Activated T-cell treated with anti-CD3 and anti-CD28 coated beads for 1 hour (primary cell): ENCODE measurements around the gene PCMTD2.
A peak's percentile ranks its signal among the peaks of the same experiment; 100 is the strongest.
"Not testable (repeated sequence)": the region's sequence is repeated elsewhere in the genome, so short reads cannot be mapped to it uniquely, and the experiment has no call there.

Source experiments
- DNase-seq: peaks from one replicate; pipeline ENCODE4 v3.0.0-alpha.2; 2020; ENCODE audit warnings: low read depth

PCMTD2 gene

DNA sequence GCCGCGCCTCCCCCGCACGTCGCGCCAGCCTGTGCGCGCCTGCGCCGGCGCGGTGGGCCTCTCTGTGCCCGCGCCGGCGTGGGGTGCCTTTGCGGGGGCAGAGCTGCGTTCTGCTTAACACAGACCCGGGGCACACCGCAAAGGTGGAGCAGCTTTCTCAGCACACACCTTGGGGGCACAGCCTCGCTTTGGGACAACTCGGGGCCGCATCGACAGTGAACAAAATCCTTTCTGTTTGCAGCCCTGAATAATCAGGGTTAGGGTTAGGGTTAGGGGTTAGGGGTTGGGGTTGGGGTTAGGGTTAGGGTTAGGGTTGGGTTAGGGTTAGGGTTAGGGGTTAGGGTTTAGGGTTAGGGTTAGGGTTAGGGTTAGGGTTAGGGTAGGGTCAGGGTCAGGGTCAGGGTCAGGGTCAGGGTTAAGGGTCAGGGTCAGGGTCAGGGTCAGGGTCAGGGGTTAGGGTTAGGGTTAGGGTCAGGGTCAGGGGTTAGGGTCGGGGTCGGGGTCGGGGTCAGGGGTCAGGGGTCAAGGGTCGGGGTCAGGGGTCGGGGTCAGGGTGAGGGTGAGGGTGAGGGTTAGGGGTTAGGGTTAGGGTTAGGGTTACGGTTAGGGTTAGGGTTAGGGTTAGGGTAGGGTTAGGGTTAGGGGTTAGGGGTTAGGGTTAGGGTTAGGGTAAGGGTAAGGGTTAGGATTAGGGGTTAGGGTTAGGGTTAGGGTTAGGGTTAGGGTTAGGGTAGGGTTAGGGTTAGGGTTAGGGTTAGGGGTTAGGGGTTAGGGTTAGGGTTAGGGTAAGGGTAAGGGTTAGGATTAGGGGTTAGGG lies 31.1 kb downstream of the PCMTD2 start:
- not testable (repeated sequence) for DNase-seq

DNA sequence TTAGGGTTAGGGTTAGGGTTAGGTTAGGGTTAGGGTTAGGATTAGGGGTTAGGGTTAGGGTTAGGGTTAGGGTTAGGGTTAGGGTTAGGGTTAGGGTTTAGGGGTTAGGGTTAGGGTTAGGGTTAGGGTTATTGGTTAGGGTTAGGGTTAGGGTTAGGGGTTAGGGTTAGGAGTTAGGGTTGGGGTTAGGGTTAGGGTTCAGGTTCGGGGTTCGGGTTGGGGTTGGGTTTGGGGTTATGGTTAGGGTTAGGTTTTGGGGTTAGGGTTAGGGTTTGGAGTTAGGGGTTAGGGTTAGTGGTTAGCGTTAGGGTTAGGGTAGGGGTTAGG lies 31.7 kb downstream of the PCMTD2 start:
- DNase-seq, result not testable (repeated sequence)

DNA sequence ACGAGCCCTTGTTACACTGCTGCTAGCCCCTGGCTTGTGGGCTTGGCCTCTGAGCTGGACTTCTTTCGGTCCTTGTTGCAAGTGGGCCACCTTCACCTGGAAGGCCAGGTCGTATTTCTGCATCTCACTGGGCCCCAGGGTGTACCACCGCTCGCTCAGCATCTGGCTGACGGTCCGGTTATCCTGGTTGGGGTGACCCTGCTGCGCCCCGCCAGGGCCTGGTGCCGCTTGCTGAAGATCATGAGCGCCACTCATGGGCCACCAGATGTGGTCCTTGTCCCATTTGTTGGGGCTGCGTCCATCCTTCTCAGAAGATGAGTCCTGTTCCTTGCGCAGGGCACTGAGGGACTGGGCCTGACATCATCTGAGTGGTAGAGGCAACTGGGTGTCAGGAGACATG lies 36.6 kb downstream of the PCMTD2 start:
- not testable (repeated sequence) for DNase-seq

DNA sequence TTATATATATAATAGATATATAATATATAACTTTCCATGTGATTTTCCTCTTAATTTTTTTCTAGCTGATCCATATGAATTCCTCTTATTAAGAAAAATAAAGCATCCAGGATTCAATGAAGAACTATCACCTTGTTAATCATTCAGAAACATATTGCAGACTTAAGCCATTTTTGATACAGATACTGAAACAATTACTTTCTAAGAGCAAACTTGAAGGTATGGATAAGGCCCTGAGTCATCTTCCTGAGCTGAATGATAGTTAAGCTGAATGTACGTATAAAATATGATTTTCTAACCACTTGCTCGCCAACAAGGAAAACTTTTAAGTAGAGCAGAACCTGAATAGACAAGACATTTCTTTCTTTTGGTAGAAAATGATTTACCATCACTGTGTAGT lies 47.5 kb downstream of the PCMTD2 start:
- not testable (repeated sequence) for DNase-seq

- not testable (repeated sequence) for DNase-seq
Measured at GRCh38 chr20:64313761-64314160, 58.2 kb downstream of the PCMTD2 start.

DNA sequence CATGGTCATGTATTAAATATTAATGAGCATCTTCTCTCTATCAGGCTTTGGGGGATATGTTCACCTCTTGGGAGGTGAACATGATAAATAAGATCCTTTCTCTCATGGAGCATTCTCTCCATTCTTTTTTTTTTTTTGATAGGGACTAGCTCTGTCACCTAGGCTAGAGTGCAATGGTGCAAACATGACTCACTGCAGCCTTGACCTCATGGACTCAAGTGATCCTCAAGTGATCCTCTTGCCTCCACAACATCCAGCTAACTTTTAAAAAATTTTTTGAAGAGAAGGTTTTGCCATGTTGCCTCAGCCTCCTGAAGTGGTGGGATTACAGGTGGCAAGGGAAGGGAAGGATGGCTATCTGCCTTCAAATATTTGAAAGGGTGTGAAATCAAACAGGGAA lies 59.8 kb downstream of the PCMTD2 start:
- not testable (repeated sequence) for DNase-seq

GRCh38 chr20:64315884-64316283 lies 60.3 kb downstream of the PCMTD2 start:
- DNase-seq, result not testable (repeated sequence)

GRCh38 chr20:64316415-64317083 lies 61.0 kb downstream of the PCMTD2 start:
- peak; percentile 5 for DNase-seq

DNA sequence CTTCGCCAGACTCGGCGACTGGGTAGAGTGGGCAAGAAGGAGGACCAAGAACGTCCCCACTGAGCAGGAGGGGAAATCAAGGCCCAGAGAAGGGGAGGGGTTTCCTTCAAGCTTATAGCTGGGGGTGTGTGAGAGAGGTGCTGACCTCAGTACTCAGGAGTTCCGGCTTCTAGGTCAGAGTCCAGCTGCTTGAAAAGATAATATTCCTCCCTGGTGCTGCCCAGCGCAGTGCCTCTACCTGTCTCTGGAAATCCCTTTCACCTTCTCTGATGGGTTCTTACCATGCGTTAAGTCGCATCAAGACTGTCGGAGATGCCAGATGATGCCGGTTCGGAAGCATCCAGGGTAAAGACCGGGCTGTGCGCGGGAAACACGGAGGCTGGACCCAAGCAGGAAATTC lies 61.8 kb downstream of the PCMTD2 start:
- not testable (repeated sequence) for DNase-seq

DNA sequence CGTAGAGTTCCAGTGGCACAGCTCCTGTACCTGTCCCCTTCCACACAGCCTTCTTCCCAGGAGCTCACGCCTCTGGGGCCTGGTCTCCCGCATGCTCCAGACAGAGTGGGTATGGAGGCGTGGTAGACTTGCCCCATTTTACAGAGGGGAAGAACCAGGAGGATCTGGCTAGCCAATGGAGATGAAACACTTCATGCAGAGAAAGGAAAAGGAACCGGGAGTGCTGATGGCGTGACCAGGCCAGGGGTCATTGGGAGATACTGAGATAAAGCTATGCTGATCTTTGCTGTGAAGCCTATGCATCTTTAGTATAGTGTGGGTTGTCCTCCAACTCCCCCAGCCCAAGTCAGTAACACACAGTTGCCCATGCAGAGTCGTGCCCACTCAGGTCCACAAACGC lies 62.5 kb downstream of the PCMTD2 start:
- DNase-seq, result not testable (repeated sequence)

GRCh38 chr20:64322031-64322789 lies 66.7 kb downstream of the PCMTD2 start:
- DNase-seq, result not testable (repeated sequence)
